Prostate gland (tissue), 2 donors: ENCODE measurements around the gene ZNF490. TPM values are rescaled to one million over a fixed set of nuclear protein-coding genes. Genes with fewer than 3 reads are reported as not detected.

ENCODE experiments used
- DNase-seq: peaks from one replicate; pipeline ENCODE4 v3.0.0-alpha.2; 2019; ENCODE audit warnings: low spot score
- H3K27ac ChIP-seq, 2 donors: fragments of 200-600 bp; sonication (generic); 2 replicates each; pipeline ENCODE4 v1.5.1; 2017 to 2019
- H3K27me3 ChIP-seq: fragments of 200-600 bp; sonication (generic); replicated peaks from 2 replicates; pipeline ENCODE4 v1.5.1; 2019; ENCODE audit not compliant: insufficient read depth
- H3K36me3 ChIP-seq, 2 donors: fragments of 200-600 bp; sonication (generic); 1 replicate in 1 of 2; 2 replicates in 1 of 2; pipeline versions ENCODE4 v1.5.1 to v1.8.1; 2017 to 2019
- H3K4me1 ChIP-seq: fragments of 200-600 bp; sonication (generic); replicated peaks from 2 replicates; pipeline ENCODE4 v1.5.1; 2019
- H3K4me3 ChIP-seq, 2 donors: fragments of 200-600 bp; sonication (generic); 2 replicates each; pipeline ENCODE4 v1.5.1; 2017 to 2019
- H3K9me3 ChIP-seq: fragments of 200-600 bp; sonication (generic); 2 replicates; pipeline ENCODE4 v1.5.1; 2017
- POLR2A ChIP-seq: fragments of 450-650 bp; IDR thresholded peaks from one replicate; pipeline ENCODE4 v1.6.1; 2016; ENCODE audit warnings: antibody characterized with exemption, mild to moderate bottlenecking
- POLR2AphosphoS5 ChIP-seq: sonication (generic); formaldehyde crosslinking; IDR thresholded peaks from one replicate; pipeline ENCODE4 v1.6.1; 2017; ENCODE audit warnings: antibody characterized with exemption
- WGBS: methylation state at CpG from one replicate; pipeline ENCODE4 v1.1.5; 2018; 5-methylcytosine and 5-hydroxymethylcytosine counted together
- intact Hi-C: fragments of 100-400 bp; cut with DNase I; formaldehyde crosslinking; loops from one replicate; pipeline ENCODE4 v1.14.2; 2022
- total RNA-seq, 2 donors: library from RNA; depleted of rRNA; stranded (reverse); fragments of >200 nt; gene quantifications; one replicate each; pipeline ENCODE4 v1.1.0, GENCODE V29; 2016
- TF ChIP-seq, protein P1 (sequence below), 4 experiments: fragments of 200-600 bp in 2 of 4; fragments of 450-650 bp in 2 of 4; sonication (generic) in 2 of 4; IDR thresholded peaks; 1 replicate in 3 of 4; 2 replicates in 1 of 4; pipeline ENCODE4 v1.5.1; 2016 to 2019; ENCODE audit warnings: antibody characterized with exemption in 4 of 4, mild to moderate bottlenecking in 2 of 4, moderate library complexity in 2 of 4

Gene ZNF490
- total RNA-seq, 2 donors from 2014 or later: 7.2 to 8.9 TPM

DNA sequence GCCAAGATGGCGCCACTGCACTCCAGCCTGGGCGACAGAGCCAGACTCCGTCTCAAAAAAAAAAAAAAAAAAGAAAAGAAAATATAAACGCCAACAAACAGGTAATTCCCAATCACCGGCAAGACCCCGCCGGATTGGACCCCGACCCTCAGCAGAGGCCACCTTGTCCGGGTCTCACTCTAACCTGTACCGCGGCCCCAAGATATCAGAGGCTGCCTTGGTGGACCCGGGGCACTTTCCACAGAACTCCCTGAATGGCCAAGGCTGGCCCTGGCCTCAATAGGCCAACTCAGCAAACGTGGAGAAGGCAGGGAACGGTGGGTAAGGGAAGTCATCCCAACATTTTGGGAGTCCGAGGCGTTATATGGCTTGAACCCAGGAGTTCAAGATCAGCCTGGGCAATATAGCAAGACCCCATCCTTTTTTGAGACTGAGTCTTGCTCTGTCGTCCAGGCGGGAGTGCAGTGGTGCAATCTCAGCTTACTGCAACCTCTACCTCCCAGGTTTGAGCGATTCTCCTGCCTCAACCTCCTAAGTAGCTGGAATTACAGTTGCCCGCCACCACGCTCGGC lies 28.1 kb upstream of the ZNF490 start:
- WGBS: 97% methylated on average over 22 of the region's 22 CpGs

DNA sequence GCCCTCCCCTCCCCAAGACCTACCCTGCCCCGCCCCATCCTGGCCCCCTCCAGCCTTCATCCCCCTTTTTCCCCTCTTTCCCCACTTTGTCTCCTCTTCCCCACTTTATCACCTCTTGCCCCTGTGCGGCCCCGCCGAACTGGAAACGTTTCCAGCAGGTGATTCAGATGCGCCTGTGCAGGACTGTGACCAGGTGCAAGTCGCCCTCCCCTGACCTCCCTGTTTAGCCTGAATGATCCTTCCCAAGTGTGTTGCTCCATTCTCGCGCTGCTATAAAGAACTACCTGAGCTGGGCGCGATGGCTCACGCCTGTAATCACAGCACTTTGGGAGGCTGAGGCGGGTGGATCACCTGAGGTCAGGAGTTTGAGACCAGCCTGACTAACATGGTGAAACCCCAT lies 26.0 kb upstream of the ZNF490 start:
- H3K4me1 ChIP-seq: no peaks in the 10 kb centered on the region
- 85% methylated on average over 13 of the region's 13 CpGs for WGBS
- no peak for DNase-seq
- no peak overlapping the region for H3K4me3 ChIP-seq
- no peaks in the 10 kb centered on the region for H3K27me3 ChIP-seq
- intact Hi-C loops: no loop called here
- H3K9me3 ChIP-seq: no peaks in the 10 kb centered on the region
- H3K36me3 ChIP-seq: no peaks in the 10 kb centered on the region
- no peak overlapping the region for H3K27ac ChIP-seq
- TF ChIP-seq, protein P1, sequence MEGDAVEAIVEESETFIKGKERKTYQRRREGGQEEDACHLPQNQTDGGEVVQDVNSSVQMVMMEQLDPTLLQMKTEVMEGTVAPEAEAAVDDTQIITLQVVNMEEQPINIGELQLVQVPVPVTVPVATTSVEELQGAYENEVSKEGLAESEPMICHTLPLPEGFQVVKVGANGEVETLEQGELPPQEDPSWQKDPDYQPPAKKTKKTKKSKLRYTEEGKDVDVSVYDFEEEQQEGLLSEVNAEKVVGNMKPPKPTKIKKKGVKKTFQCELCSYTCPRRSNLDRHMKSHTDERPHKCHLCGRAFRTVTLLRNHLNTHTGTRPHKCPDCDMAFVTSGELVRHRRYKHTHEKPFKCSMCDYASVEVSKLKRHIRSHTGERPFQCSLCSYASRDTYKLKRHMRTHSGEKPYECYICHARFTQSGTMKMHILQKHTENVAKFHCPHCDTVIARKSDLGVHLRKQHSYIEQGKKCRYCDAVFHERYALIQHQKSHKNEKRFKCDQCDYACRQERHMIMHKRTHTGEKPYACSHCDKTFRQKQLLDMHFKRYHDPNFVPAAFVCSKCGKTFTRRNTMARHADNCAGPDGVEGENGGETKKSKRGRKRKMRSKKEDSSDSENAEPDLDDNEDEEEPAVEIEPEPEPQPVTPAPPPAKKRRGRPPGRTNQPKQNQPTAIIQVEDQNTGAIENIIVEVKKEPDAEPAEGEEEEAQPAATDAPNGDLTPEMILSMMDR (IDR thresholded peaks at IDR 0.05): no peak
- TF ChIP-seq POLR2A: no peak
- TF ChIP-seq POLR2AphosphoS5: no peak

More for the DNA sequence above, 28.1 kb upstream of the ZNF490 start:
- no peak for DNase-seq
- H3K36me3 ChIP-seq: no peaks in the 10 kb centered on the region
- H3K9me3 ChIP-seq: no peaks in the 10 kb centered on the region
- no peaks in the 10 kb centered on the region for H3K4me1 ChIP-seq
- H3K27ac ChIP-seq: no peak overlapping the region
- intact Hi-C loops: no loop called here
- H3K4me3 ChIP-seq: no peak overlapping the region
- no peaks in the 10 kb centered on the region for H3K27me3 ChIP-seq
- TF ChIP-seq, protein P1 (IDR thresholded peaks at IDR 0.05): no peak
- TF ChIP-seq POLR2A (no peak), POLR2AphosphoS5 (no peak)

DNA sequence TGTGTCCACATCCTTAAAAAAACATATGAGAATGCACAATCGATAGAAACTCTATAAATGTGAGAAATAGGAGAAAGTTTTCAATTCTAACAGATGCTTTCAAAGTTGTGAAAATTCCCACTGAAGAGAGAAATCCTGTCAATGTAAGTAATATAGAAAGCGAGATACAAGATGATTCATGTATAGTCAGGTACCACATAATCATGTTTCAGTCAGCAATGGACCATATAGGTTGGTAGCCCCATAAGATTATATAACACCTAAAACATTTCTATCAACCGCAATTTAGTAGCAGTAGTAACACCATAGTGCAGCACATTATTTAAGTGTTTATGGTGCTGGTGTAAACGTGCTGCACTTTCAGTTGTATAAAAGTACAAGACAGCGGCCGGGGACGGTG lies 18.6 kb upstream of the ZNF490 start:
- 97% methylated on average over 7 of the region's 7 CpGs for WGBS
- Histone ChIP-seq H3K9me3 (no peaks in the 10 kb centered on the region), H3K4me1 (no peaks in the 10 kb centered on the region), H3K4me3 (no peak overlapping the region), H3K27me3 (no peaks in the 10 kb centered on the region), H3K27ac (no peak overlapping the region), H3K36me3 (peaks cover 25 to 28% of the 10 kb centered on the region in 2 donors)
- no peak for DNase-seq
- TF ChIP-seq POLR2A (no peak), POLR2AphosphoS5 (no peak)
- TF ChIP-seq, protein P1 (IDR thresholded peaks at IDR 0.05): no peak
- intact Hi-C loops: no loop called here

DNA sequence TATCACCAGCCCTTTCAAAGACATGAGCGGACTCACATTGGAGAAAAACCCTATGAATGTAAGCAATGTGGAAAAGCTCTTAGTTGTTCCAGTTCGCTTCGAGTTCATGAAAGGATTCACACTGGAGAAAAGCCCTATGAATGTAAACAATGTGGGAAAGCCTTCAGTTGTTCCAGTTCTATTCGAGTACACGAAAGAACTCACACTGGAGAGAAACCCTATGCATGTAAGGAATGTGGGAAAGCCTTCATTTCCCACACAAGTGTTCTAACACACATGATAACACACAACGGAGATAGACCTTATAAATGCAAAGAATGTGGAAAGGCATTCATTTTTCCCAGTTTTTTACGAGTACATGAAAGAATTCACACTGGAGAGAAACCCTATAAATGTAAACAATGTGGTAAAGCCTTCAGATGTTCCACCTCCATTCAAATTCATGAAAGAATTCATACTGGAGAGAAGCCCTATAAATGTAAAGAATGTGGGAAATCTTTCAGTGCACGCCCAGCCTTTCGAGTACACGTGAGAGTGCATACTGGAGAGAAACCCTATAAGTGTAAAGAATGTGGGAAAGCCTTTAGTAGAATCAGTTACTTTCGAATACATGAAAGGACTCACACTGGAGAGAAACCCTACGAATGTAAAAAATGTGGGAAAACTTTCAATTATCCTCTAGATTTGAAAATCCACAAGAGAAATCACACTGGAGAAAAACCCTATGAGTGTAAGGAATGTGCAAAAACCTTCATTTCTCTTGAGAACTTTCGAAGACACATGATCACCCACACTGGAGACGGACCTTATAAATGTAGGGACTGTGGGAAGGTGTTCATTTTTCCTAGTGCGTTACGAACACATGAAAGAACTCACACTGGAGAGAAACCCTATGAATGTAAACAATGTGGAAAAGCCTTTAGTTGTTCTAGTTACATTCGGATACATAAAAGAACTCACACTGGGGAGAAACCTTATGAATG lies 17.7 kb upstream of the ZNF490 start:
- DNase-seq: no peak
- Histone ChIP-seq H3K27ac (no peak overlapping the region), H3K27me3 (no peaks in the 10 kb centered on the region), H3K4me3 (no peak overlapping the region), H3K4me1 (no peaks in the 10 kb centered on the region), H3K9me3 (no peaks in the 10 kb centered on the region), H3K36me3 (peaks cover 25 to 28% of the 10 kb centered on the region in 2 donors)
- whole genome bisulfite sequencing: 95% methylated on average over 17 of the region's 17 CpGs
- TF ChIP-seq, protein P1 (IDR thresholded peaks at IDR 0.05): no peak
- TF ChIP-seq POLR2A (no peak), POLR2AphosphoS5 (no peak)
- intact Hi-C loops: no loop called here
